SK-N-SH (cell line): ENCODE measurements around the gene CYSTM1.

Source experiments
- ELF1 ChIP-seq: IDR thresholded peaks from 2 replicates; pipeline ENCODE4 v1.4.0; 2012
- GABPA ChIP-seq: IDR thresholded peaks from 2 replicates; pipeline ENCODE4 v1.4.0; 2012; ENCODE audit warnings: low read depth, mild to moderate bottlenecking
- POLR2AphosphoS5 ChIP-seq: IDR thresholded peaks from 2 replicates; pipeline ENCODE4 v1.6.1; 2012; ENCODE audit warnings: low read depth, low read length
- TF ChIP-seq, protein P1 (sequence below): fragments of 200-600 bp; sonication (generic); IDR thresholded peaks from 2 replicates; pipeline ENCODE4 v1.6.1; 2017; ENCODE audit warnings: antibody characterized with exemption, mild to moderate bottlenecking, moderate library complexity

DNA sequence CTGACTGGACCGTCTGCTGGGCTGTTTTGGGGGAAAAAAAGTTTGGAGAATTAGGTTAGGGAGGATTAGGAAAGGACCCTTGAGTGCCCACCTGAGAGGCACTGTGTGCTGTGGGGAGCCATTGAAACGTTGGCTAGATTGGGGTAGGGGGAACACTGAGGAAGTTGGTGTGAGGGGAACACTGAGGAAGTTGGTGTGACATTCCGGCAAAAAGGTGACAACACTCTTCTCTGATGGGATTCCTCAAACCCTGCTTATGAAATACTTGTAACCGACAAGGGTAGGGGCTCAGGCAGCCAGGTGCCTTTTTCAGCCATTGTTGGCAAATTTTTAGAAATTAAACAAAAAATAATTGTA lies 1.0 kb downstream of the CYSTM1 start:
- TF ChIP-seq ELF1 (no peak), POLR2AphosphoS5 (no peak), GABPA (no peak)
- TF ChIP-seq, protein P1, sequence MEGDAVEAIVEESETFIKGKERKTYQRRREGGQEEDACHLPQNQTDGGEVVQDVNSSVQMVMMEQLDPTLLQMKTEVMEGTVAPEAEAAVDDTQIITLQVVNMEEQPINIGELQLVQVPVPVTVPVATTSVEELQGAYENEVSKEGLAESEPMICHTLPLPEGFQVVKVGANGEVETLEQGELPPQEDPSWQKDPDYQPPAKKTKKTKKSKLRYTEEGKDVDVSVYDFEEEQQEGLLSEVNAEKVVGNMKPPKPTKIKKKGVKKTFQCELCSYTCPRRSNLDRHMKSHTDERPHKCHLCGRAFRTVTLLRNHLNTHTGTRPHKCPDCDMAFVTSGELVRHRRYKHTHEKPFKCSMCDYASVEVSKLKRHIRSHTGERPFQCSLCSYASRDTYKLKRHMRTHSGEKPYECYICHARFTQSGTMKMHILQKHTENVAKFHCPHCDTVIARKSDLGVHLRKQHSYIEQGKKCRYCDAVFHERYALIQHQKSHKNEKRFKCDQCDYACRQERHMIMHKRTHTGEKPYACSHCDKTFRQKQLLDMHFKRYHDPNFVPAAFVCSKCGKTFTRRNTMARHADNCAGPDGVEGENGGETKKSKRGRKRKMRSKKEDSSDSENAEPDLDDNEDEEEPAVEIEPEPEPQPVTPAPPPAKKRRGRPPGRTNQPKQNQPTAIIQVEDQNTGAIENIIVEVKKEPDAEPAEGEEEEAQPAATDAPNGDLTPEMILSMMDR = no peak
